SU-DHL-6 (cell line): ENCODE results near the gene STPG4.

ENCODE experiments used
- H2AFZ ChIP-seq: fragments of 200-600 bp; sonication (generic); 2 replicates; pipeline ENCODE4 v1.6.1; 2014; ENCODE audit warnings: low read depth, mild to moderate bottlenecking, moderate library complexity, mixed read lengths, antibody characterized with exemption, low read length; ENCODE audit not compliant: severe bottlenecking
- H3F3A ChIP-seq: fragments of 200-600 bp; shearing (Covaris generic); 2 replicates; pipeline ENCODE4 v1.6.0; 2016; ENCODE audit warnings: antibody characterized with exemption, mild to moderate bottlenecking; ENCODE audit not compliant: insufficient read depth
- H3K27ac ChIP-seq: fragments of 200-600 bp; sonication (generic); 2 replicates; pipeline ENCODE4 v1.5.1; 2016; ENCODE audit warnings: low read depth, mild to moderate bottlenecking, low read length, moderate library complexity, mixed read lengths
- H3K27me3 ChIP-seq: fragments of 200-600 bp; sonication (generic), shearing (Covaris generic); 2 replicates; pipeline ENCODE4 v1.6.0; 2014; ENCODE audit warnings: mild to moderate bottlenecking, low read length
- H3K36me3 ChIP-seq: fragments of 200-600 bp; sonication (generic); 2 replicates; pipeline ENCODE4 v1.6.1; 2014; ENCODE audit warnings: mild to moderate bottlenecking, low read length, mixed read lengths
- H3K4me2 ChIP-seq: fragments of 300-600, 200-600 bp; shearing (Covaris generic), sonication (generic); 2 replicates; pipeline ENCODE4 v1.6.0; 2014; ENCODE audit warnings: low read length, low read depth, mild to moderate bottlenecking; ENCODE audit not compliant: poor library complexity, severe bottlenecking
- H3K4me3 ChIP-seq: fragments of 200-600 bp; sonication (generic); 2 replicates; pipeline ENCODE4 v1.5.1; 2014; ENCODE audit warnings: antibody characterized with exemption, low read length, mild to moderate bottlenecking, mixed read lengths; ENCODE audit not compliant: insufficient read depth, poor library complexity, severe bottlenecking
- H3K79me2 ChIP-seq: fragments of 200-600 bp; sonication (generic); 2 replicates; pipeline ENCODE4 v1.6.1; 2014; ENCODE audit warnings: mild to moderate bottlenecking, low read length, moderate library complexity; ENCODE audit not compliant: insufficient read depth
- H3K9ac ChIP-seq: fragments of 200-600 bp; sonication (generic); 2 replicates; pipeline ENCODE4 v1.7.0; 2014; ENCODE audit warnings: mild to moderate bottlenecking, low read length
- H3K9me2 ChIP-seq: fragments of 200-600 bp; sonication (generic); replicated peaks from 2 replicates; pipeline ENCODE4 v1.6.1; 2014; ENCODE audit warnings: low read length; ENCODE audit not compliant: insufficient read depth
- H3K9me3 ChIP-seq: fragments of 200-600 bp; sonication (generic); 2 replicates; pipeline ENCODE4 v1.6.1; 2014; ENCODE audit warnings: low read length, mixed read lengths; ENCODE audit not compliant: insufficient read depth
- H4K20me1 ChIP-seq: fragments of 200-600 bp; sonication (generic); 2 replicates; pipeline ENCODE4 v1.6.1; 2014; ENCODE audit warnings: low read depth, mild to moderate bottlenecking, antibody characterized with exemption, low read length, moderate library complexity, mixed read lengths
- CTCF ChIP-seq: fragments of 200-600 bp; sonication (generic); IDR thresholded peaks from one replicate; pipeline ENCODE4 v1.5.1; 2017; ENCODE audit warnings: antibody characterized with exemption, mild to moderate bottlenecking, low read length, moderate library complexity; ENCODE audit not compliant: insufficient read depth, poor library complexity, severe bottlenecking
- EZH2phosphoT487 ChIP-seq: fragments of 200-600 bp; sonication (generic), shearing (Covaris generic); conservative IDR thresholded peaks from 2 replicates; pipeline ENCODE4 v1.6.1; 2018; ENCODE audit warnings: mild to moderate bottlenecking, antibody characterized with exemption, low read length, moderate library complexity, mixed read lengths

The STPG4 gene

GRCh38 chr2:47160660-47161059, 5.6 kb upstream of the STPG4 start:
- no peaks in the 10 kb centered on the region for H3K9me3 ChIP-seq
- no peak overlapping the region for H3K4me3 ChIP-seq
- peaks cover 55% of the 10 kb centered on the region for H3K36me3 ChIP-seq
- H4K20me1 ChIP-seq = peaks cover 43% of the 10 kb centered on the region
- TF ChIP-seq EZH2phosphoT487 (no peak), CTCF (no peak)
- H3F3A ChIP-seq = peaks cover 73% of the 10 kb centered on the region
- H2AFZ ChIP-seq = no peak overlapping the region
- no peak overlapping the region for H3K27ac ChIP-seq
- H3K9ac ChIP-seq = no peak overlapping the region
- peaks cover 32% of the 10 kb centered on the region for H3K79me2 ChIP-seq
- no peaks in the 10 kb centered on the region for H3K27me3 ChIP-seq
- no peak overlapping the region for H3K4me2 ChIP-seq
- no peaks in the 10 kb centered on the region for H3K9me2 ChIP-seq

- H3K79me2 ChIP-seq = peaks cover 28% of the 10 kb centered on the region
- TF ChIP-seq EZH2phosphoT487 (no peak), CTCF (no peak)
- H3K9me3 ChIP-seq = no peaks in the 10 kb centered on the region
- no peak overlapping the region for H3K4me2 ChIP-seq
- no peak overlapping the region for H3K9ac ChIP-seq
- peaks cover 38% of the 10 kb centered on the region for H4K20me1 ChIP-seq
- no peak overlapping the region for H3K4me3 ChIP-seq
- H3K9me2 ChIP-seq = no peaks in the 10 kb centered on the region
- H3F3A ChIP-seq = peaks cover 74% of the 10 kb centered on the region
- no peak overlapping the region for H3K27ac ChIP-seq
- no peak overlapping the region for H2AFZ ChIP-seq
- peaks cover 53% of the 10 kb centered on the region for H3K36me3 ChIP-seq
- no peaks in the 10 kb centered on the region for H3K27me3 ChIP-seq
Observed at GRCh38 chr2:47160211-47160610, 5.1 kb upstream of the STPG4 start.

GRCh38 chr2:47159627-47160026, 4.5 kb upstream of the STPG4 start:
- Histone ChIP-seq H3K9ac (no peak overlapping the region), H3F3A (peaks cover 74% of the 10 kb centered on the region), H3K36me3 (peaks cover 51% of the 10 kb centered on the region), H3K9me2 (no peaks in the 10 kb centered on the region), H3K4me3 (no peak overlapping the region), H3K79me2 (peaks cover 22% of the 10 kb centered on the region), H3K27ac (no peak overlapping the region), H3K4me2 (no peak overlapping the region), H4K20me1 (peaks cover 33% of the 10 kb centered on the region), H3K27me3 (no peaks in the 10 kb centered on the region), H2AFZ (no peak overlapping the region), H3K9me3 (no peaks in the 10 kb centered on the region)
- no peak for TF ChIP-seq EZH2phosphoT487
- no peak for TF ChIP-seq CTCF

GRCh38 chr2:47158576-47158975, 3.5 kb upstream of the STPG4 start:
- H4K20me1 ChIP-seq = peaks cover 29% of the 10 kb centered on the region
- no peak overlapping the region for H3K4me3 ChIP-seq
- peaks cover 79% of the 10 kb centered on the region for H3F3A ChIP-seq
- H3K4me2 ChIP-seq = no peak overlapping the region
- TF ChIP-seq EZH2phosphoT487 = no peak
- TF ChIP-seq CTCF = no peak
- H3K36me3 ChIP-seq = peaks cover 50% of the 10 kb centered on the region
- peaks cover 15% of the 10 kb centered on the region for H3K79me2 ChIP-seq
- H3K9me2 ChIP-seq = no peaks in the 10 kb centered on the region
- H3K27me3 ChIP-seq = no peaks in the 10 kb centered on the region
- H3K27ac ChIP-seq = no peak overlapping the region
- no peaks in the 10 kb centered on the region for H3K9me3 ChIP-seq
- no peak overlapping the region for H2AFZ ChIP-seq
- no peak overlapping the region for H3K9ac ChIP-seq
